ENCODE data around the gene HOXA9. TPM values are rescaled to one million over a fixed set of nuclear protein-coding genes. Genes with fewer than 3 reads are reported as not detected.

Gene HOXA9
- total and polyA plus RNA-seq, 2 of the 8 experiments (the other 6 are each of a cell fraction or from before 2014, with no cell fraction given), result not detected

GRCh38 chr7:27173511-27173955, 8.2 kb upstream of the HOXA9 start (continued):
- TF ChIP-seq RNF2 (IDR thresholded peaks at IDR 0.05; ENCODE audit: borderline replicate concordance, low read depth, low read length, missing control alignments, poor library complexity, severe bottlenecking), result peak; percentile 62

Measured in H1 (cell line).